Activated T-helper 2 cell treated with anti-CD3 and anti-CD28 coated beads, Interferon-gamma antibody, Interleukin-2, Interleukin-4, amounts not matched to agents 10 μg/mL and 5 μg/mL and 100 μg/mL, durations not matched to agents 14 hours and 24 hours and 36 hours (primary cell): ENCODE data around the gene TFIP11. TPM values are rescaled to one million over a fixed set of nuclear protein-coding genes. Genes with fewer than 3 reads are reported as not detected.

ENCODE experiments used
- DNase-seq: peaks from one replicate; pipeline ENCODE4 v3.0.0; 2021; ENCODE audit warnings: low spot score
- H3K27ac Mint-ChIP-seq: one replicate; pipeline ENCODE4 v1.8.0; 2021; ENCODE audit warnings: mixed read lengths
- H3K27me3 Mint-ChIP-seq: one replicate; pipeline ENCODE4 v1.8.0; 2021; ENCODE audit warnings: low read depth, mixed read lengths
- H3K36me3 Mint-ChIP-seq: one replicate; pipeline ENCODE4 v1.8.0; 2021; ENCODE audit warnings: low read depth, mixed read lengths
- H3K4me1 Mint-ChIP-seq: one replicate; pipeline ENCODE4 v1.8.0; 2021; ENCODE audit warnings: low read depth, mixed read lengths
- H3K4me3 Mint-ChIP-seq: one replicate; pipeline ENCODE4 v1.8.0; 2021; ENCODE audit warnings: low read depth, mild to moderate bottlenecking, moderate library complexity, mixed read lengths
- H3K9me3 Mint-ChIP-seq: one replicate; pipeline ENCODE4 v1.8.0; 2021; ENCODE audit warnings: mixed read lengths
- intact Hi-C: fragments of 100-400 bp; cut with micrococcal nuclease; formaldehyde crosslinking; loops from one replicate; pipeline ENCODE4 v1.15.1; 2023
- total RNA-seq: library from RNA; stranded (reverse); gene quantifications from 2 replicates; pipeline ENCODE4 v1.2.3, GENCODE V29; 2022

Gene TFIP11
- total RNA-seq, 1 donor from 2014 or later, result 49.7 TPM

GRCh38 chr22:26548984-26549383 lies 36.7 kb upstream of the TFIP11 start:
- Mint-ChIP-seq H3K4me3 (no peak overlapping the region), H3K9me3 (no peaks in the 10 kb centered on the region), H3K36me3 (peaks cover 15% of the 10 kb centered on the region), H3K27ac (no peak overlapping the region), H3K27me3 (no peaks in the 10 kb centered on the region), H3K4me1 (peaks cover 12% of the 10 kb centered on the region)
- intact Hi-C loops, result no loop called here
- DNase-seq, result no peak

- Mint-ChIP-seq H3K4me1 (peaks cover 12% of the 10 kb centered on the region), H3K27me3 (no peaks in the 10 kb centered on the region), H3K4me3 (no peak overlapping the region), H3K36me3 (peaks cover 15% of the 10 kb centered on the region), H3K27ac (no peak overlapping the region), H3K9me3 (no peaks in the 10 kb centered on the region)
- DNase-seq, result no peak
- intact Hi-C loops, result no loop called here
Measured at GRCh38 chr22:26548303-26548702, 36.0 kb upstream of the TFIP11 start.

GRCh38 chr22:26547837-26548236 lies 35.6 kb upstream of the TFIP11 start:
- no peak overlapping the region for H3K27ac Mint-ChIP-seq
- no peak for DNase-seq
- H3K27me3 Mint-ChIP-seq, result no peaks in the 10 kb centered on the region
- no peaks in the 10 kb centered on the region for H3K9me3 Mint-ChIP-seq
- peaks cover 14% of the 10 kb centered on the region for H3K4me1 Mint-ChIP-seq
- H3K36me3 Mint-ChIP-seq, result peaks cover 15% of the 10 kb centered on the region
- no peak overlapping the region for H3K4me3 Mint-ChIP-seq
- intact Hi-C loops, result no loop called here

GRCh38 chr22:26547426-26547825 lies 35.2 kb upstream of the TFIP11 start:
- Mint-ChIP-seq H3K27ac (no peak overlapping the region), H3K9me3 (no peaks in the 10 kb centered on the region), H3K27me3 (no peaks in the 10 kb centered on the region), H3K4me1 (peaks cover 18% of the 10 kb centered on the region), H3K36me3 (peaks cover 15% of the 10 kb centered on the region), H3K4me3 (no peak overlapping the region)
- intact Hi-C loops, result no loop called here
- DNase-seq, result no peak

DNA sequence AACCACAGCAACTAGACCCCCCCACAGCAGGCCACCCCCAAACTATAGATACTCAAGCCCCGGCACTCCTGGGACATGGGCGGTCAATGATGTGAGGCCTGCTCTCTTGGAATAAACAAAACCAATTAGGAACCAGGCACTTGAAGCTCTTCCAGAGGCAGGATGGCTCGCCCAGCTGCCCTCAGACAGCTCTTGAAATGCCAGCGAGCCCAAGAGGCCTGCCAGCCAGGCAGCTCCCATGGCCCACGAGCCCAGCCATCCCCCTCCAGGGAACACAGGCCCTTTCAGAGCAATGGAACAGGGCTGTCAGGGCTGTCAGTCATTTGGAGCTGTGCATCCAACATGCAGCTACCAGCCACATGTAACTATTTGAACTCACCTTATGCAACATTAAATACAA lies 34.0 kb upstream of the TFIP11 start:
- peaks cover 15% of the 10 kb centered on the region for H3K36me3 Mint-ChIP-seq
- peaks cover 18% of the 10 kb centered on the region for H3K4me1 Mint-ChIP-seq
- intact Hi-C loops, result no loop called here
- H3K27ac Mint-ChIP-seq, result no peak overlapping the region
- no peaks in the 10 kb centered on the region for H3K27me3 Mint-ChIP-seq
- DNase-seq, result no peak
- H3K9me3 Mint-ChIP-seq, result no peaks in the 10 kb centered on the region
- no peak overlapping the region for H3K4me3 Mint-ChIP-seq

- H3K27ac Mint-ChIP-seq, result no peak overlapping the region
- intact Hi-C loops, result no loop called here
- peaks cover 15% of the 10 kb centered on the region for H3K36me3 Mint-ChIP-seq
- no peaks in the 10 kb centered on the region for H3K9me3 Mint-ChIP-seq
- peaks cover 18% of the 10 kb centered on the region for H3K4me1 Mint-ChIP-seq
- H3K4me3 Mint-ChIP-seq, result no peak overlapping the region
- no peaks in the 10 kb centered on the region for H3K27me3 Mint-ChIP-seq
- DNase-seq, result no peak
Measured at GRCh38 chr22:26545827-26546226, 33.6 kb upstream of the TFIP11 start.

DNA sequence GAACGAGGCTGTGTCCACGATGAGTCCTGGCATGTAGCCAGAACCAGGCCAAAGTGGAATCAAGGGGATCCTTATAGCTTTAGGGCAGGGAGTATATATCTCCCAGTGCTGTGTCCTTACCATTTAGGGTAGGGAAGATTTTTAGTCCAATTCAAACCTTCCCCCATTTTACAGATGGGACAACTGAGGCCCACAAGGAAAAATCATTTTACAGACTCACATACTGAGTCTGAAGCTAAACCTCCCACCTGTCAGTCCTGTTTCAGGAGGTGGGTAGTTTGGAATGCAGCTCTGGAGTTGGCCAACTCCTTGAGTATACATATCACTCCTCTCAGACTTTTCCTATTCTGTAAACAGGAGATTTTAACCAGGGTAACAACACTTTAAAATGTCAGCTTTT lies 33.1 kb upstream of the TFIP11 start:
- intact Hi-C loops, result no loop called here
- DNase-seq, result no peak
- Mint-ChIP-seq H3K27ac (no peak overlapping the region), H3K4me3 (no peak overlapping the region), H3K36me3 (peaks cover 17% of the 10 kb centered on the region), H3K27me3 (no peaks in the 10 kb centered on the region), H3K9me3 (no peaks in the 10 kb centered on the region), H3K4me1 (peaks cover 18% of the 10 kb centered on the region)

DNA sequence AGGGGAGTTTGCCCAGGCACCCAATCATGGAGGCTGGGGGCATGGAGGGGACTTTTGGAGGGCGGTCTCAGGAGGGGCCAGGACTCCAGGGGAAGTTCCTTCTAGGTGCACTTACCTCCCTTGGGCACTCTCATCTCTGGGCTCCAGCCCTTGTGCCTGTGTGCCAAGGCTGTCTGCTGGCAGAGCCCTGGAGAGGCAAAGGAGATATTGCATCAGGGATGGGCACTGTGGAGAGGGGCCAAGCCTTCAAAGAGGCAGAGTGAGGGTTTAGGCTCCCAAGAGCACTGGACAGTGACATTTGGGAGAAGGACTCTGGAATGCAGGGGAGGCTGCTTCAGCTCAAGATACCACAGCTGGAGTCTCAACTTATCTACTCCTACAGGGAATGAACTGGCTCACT lies 32.2 kb upstream of the TFIP11 start:
- Mint-ChIP-seq H3K4me1 (peaks cover 18% of the 10 kb centered on the region), H3K27ac (no peak overlapping the region), H3K36me3 (peaks cover 19% of the 10 kb centered on the region), H3K4me3 (no peak overlapping the region), H3K9me3 (no peaks in the 10 kb centered on the region), H3K27me3 (no peaks in the 10 kb centered on the region)
- DNase-seq, result no peak
- intact Hi-C loops, result no loop called here

DNA sequence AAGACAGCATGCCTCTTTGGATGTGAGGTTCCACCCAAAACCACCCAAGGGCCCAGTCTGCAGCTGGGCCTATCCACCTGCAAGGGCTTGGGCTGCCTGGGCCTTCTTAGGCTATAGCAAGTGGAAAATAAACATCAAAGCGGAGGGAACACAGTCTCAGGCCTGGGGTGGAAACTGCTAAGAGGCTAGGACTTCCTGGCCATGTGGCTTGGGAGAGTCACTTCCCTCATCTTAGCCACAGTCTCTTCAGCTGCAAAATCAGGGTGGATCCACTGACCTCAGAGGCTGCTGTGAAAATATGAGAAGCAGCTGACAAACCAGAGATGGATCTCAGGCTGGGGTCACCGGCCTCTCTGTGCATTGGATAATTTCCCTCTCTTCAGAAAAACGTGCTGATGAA lies 30.6 kb upstream of the TFIP11 start:
- intact Hi-C loops, result no loop called here
- peaks cover 18% of the 10 kb centered on the region for H3K4me1 Mint-ChIP-seq
- H3K27me3 Mint-ChIP-seq, result no peaks in the 10 kb centered on the region
- no peak overlapping the region for H3K4me3 Mint-ChIP-seq
- no peaks in the 10 kb centered on the region for H3K9me3 Mint-ChIP-seq
- no peak for DNase-seq
- no peak overlapping the region for H3K27ac Mint-ChIP-seq
- H3K36me3 Mint-ChIP-seq, result peaks cover 23% of the 10 kb centered on the region

DNA sequence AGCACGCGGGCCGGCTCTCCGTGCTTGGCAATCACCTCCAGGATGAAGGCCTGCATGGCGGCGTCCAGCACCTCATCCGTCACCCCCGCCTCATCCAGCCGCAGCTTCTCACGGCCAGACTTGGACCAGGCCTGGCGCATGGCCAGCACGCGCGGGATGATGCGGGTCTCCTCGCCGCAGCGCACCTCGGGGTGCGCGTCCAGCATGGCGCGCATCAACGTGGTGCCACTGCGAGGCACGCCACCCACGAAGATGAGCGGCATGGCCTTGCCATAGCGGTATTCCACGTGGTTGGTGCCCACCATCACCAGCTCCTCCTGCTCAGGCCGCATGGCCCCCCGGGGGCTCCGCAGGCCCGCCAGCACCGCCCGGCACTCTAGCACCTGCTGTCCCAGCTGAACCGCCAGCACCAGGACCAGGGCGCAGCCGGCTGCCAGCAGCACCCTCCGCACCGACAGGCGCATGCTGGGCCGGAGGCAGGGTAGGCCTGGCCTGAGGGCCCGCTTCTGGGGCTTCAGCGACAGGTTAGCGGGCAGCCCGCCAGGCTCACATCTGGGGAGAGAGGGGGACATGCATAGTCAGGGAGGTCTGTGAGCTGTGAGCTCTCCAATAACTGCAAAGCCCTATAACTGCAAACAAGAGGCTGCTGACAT lies 29.0 kb upstream of the TFIP11 start:
- Mint-ChIP-seq H3K9me3 (no peaks in the 10 kb centered on the region), H3K4me3 (no peak overlapping the region), H3K4me1 (peaks cover 8% of the 10 kb centered on the region), H3K27me3 (no peaks in the 10 kb centered on the region), H3K36me3 (peaks cover 13% of the 10 kb centered on the region), H3K27ac (no peak overlapping the region)
- intact Hi-C loops, result no loop called here
- no peak for DNase-seq

GRCh38 chr22:26540119-26540518 lies 27.8 kb upstream of the TFIP11 start:
- Mint-ChIP-seq H3K27ac (no peak overlapping the region), H3K4me1 (peaks cover 9% of the 10 kb centered on the region), H3K36me3 (peaks cover 15% of the 10 kb centered on the region), H3K9me3 (no peaks in the 10 kb centered on the region), H3K4me3 (no peak overlapping the region), H3K27me3 (no peaks in the 10 kb centered on the region)
- no peak for DNase-seq
- intact Hi-C loops, result no loop called here

DNA sequence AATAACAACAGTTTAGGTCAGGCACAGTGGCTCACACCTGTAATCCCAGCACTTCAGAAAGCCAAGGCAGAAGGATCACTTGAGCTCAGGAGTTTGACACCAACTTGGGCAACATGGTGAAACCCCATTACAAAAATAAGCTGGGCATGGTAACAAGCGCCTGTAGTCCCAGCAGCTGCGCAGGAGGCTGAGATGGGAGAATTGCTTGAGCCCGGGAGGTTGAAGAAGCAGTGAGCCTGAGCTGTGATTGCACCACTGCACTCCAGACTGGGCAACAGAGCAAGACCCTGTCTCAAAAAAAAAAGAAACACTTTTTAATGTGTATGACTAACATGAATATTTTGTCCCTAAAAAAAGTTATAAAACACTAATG lies 24.5 kb upstream of the TFIP11 start:
- H3K36me3 Mint-ChIP-seq, result peaks cover 21% of the 10 kb centered on the region
- no peak overlapping the region for H3K27ac Mint-ChIP-seq
- H3K9me3 Mint-ChIP-seq, result no peaks in the 10 kb centered on the region

DNA sequence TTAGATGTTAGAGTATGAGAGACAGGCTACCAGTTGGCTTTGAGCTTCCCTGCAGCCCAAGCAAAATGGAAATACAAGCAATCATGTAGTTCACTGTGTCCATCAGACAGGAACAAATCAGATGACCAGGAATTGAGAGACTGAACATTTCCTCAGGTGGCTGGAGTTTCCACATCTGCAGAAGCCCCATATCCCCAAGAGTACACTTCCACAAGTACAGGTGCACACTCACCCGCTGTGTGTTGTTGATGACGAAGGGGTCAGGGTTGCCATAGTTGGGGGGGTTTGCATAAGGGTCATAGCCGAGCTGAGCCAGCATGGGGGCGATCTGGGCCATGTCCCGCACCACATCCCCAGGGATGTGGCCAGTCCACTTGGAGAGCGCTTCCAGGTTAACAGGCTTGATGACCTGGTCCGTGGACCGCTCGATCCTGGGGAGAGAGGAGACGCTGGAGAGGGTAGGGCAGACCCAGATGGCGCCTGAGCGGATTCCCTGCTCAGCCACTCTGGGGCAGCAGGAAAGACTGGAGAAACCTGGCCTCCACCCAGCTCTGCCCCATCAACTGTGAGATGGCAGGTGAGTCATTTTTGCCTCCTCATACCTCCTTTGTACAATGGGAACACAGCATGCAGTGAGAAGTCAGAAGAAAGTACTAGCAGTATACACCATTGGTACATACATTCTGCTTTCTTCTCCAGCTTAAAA lies 23.9 kb upstream of the TFIP11 start:
- no peak for DNase-seq
- Mint-ChIP-seq H3K36me3 (peaks cover 26% of the 10 kb centered on the region), H3K9me3 (no peaks in the 10 kb centered on the region), H3K27me3 (no peaks in the 10 kb centered on the region), H3K4me1 (peaks cover 10% of the 10 kb centered on the region), H3K4me3 (no peak overlapping the region), H3K27ac (no peak overlapping the region)
- intact Hi-C loops, result no loop called here

More for the DNA sequence above, 24.5 kb upstream of the TFIP11 start:
- DNase-seq, result no peak
- no peaks in the 10 kb centered on the region for H3K27me3 Mint-ChIP-seq
- intact Hi-C loops, result no loop called here
- peaks cover 10% of the 10 kb centered on the region for H3K4me1 Mint-ChIP-seq
- no peak overlapping the region for H3K4me3 Mint-ChIP-seq
